IMR-90 (cell line): Measurements from ENCODE around the gene GABARAPL1.

ENCODE experiments used
- BHLHE40 ChIP-seq: fragments of 150-350 bp; IDR thresholded peaks from 2 replicates; pipeline ENCODE4 v1.6.1; 2016; ENCODE audit warnings: mild to moderate bottlenecking, low read depth, low read length
- CHD1 ChIP-seq: IDR thresholded peaks from 2 replicates; pipeline ENCODE4 v1.6.1; 2012; ENCODE audit warnings: low read depth, low read length, improper control_type of control experiment
- CTCF ChIP-seq: conservative IDR thresholded peaks from 2 replicates; pipeline ENCODE4 v1.5.1; 2012; ENCODE audit warnings: mild to moderate bottlenecking, low read depth, low read length, improper control_type of control experiment
- ELK1 ChIP-seq: fragments of 150-350 bp; IDR thresholded peaks from 2 replicates; pipeline ENCODE4 v1.6.1; 2016; ENCODE audit warnings: low read depth, mild to moderate bottlenecking, low read length, moderate library complexity, borderline replicate concordance
- MAFK ChIP-seq: IDR thresholded peaks from 2 replicates; pipeline ENCODE4 v1.6.1; 2012; ENCODE audit warnings: low read depth, low read length, improper control_type of control experiment
- MAZ ChIP-seq: IDR thresholded peaks from 2 replicates; pipeline ENCODE4 v1.6.1; 2012; ENCODE audit warnings: low read depth, mild to moderate bottlenecking, low read length, improper control_type of control experiment, moderate library complexity, borderline replicate concordance
- NFE2L2 ChIP-seq: fragments of 150-350 bp; IDR thresholded peaks from 2 replicates; pipeline ENCODE4 v1.6.1; 2016; ENCODE audit warnings: low read depth, mild to moderate bottlenecking, low read length
- POLR2A ChIP-seq: IDR thresholded peaks from 2 replicates; pipeline ENCODE4 v1.6.1; 2012; ENCODE audit warnings: mild to moderate bottlenecking, low read depth, low read length
- RAD21 ChIP-seq: IDR thresholded peaks from 2 replicates; pipeline ENCODE4 v1.6.1; 2012; ENCODE audit warnings: low read length, improper control_type of control experiment
- RFX5 ChIP-seq: IDR thresholded peaks from 2 replicates; pipeline ENCODE4 v1.8.0; 2012; ENCODE audit warnings: low read depth, mild to moderate bottlenecking, low read length, moderate library complexity
- SMC3 ChIP-seq: fragments of 150-350 bp; IDR thresholded peaks from 2 replicates; pipeline ENCODE4 v1.6.1; 2016; ENCODE audit warnings: low read depth, mild to moderate bottlenecking, antibody characterized with exemption, low read length, moderate library complexity
- USF2 ChIP-seq: fragments of 150-350 bp; IDR thresholded peaks from 2 replicates; pipeline ENCODE4 v1.6.1; 2017; ENCODE audit warnings: mild to moderate bottlenecking, antibody characterized with exemption, low read length, low read depth

GRCh38 chr12:10189653-10190052 lies 23.0 kb upstream of the GABARAPL1 start:
- TF ChIP-seq CTCF: no peak
- TF ChIP-seq POLR2A: no peak
- no peak for TF ChIP-seq ELK1
- TF ChIP-seq NFE2L2: no peak
- no peak for TF ChIP-seq SMC3
- no peak for TF ChIP-seq RFX5
- no peak for TF ChIP-seq RAD21
- TF ChIP-seq USF2: no peak
- TF ChIP-seq CHD1: no peak
- no peak for TF ChIP-seq MAZ
- TF ChIP-seq BHLHE40: no peak
- TF ChIP-seq MAFK: no peak
